ENCODE results near the gene C6orf52.
"Not testable (repeated sequence)": the region's sequence is repeated elsewhere in the genome, so short reads cannot be mapped to it uniquely, and the experiment has no call there.

Gene C6orf52

DNA sequence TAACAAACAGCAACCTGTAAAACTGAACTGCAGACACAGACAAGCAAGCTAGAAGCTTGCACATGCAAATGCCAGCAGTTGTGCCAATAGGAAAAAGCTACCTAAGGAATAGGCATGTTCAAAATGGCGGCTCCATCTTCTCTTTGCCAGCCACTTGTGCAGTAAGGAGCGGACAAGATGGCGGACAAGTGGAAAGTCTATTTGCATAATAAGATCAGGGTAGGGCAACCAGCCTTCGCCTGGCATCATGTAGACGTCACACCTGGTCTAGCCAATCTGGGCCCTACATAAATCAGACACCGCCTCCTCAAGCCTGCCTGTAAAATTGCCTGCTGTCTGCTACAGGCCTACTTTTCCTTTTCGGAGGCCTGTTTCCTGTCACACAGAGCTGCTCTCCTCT is 18.0 kb downstream of the C6orf52 start:
- in situ Hi-C loops (cut with HindIII; ENCODE audit: low sequenced_read_pairs), result loop anchor here (25.0 kb wide), 1 partner anchor 89 kb away; no protein-coding TSS in a partner anchor
- TF ChIP-seq, protein P1, sequence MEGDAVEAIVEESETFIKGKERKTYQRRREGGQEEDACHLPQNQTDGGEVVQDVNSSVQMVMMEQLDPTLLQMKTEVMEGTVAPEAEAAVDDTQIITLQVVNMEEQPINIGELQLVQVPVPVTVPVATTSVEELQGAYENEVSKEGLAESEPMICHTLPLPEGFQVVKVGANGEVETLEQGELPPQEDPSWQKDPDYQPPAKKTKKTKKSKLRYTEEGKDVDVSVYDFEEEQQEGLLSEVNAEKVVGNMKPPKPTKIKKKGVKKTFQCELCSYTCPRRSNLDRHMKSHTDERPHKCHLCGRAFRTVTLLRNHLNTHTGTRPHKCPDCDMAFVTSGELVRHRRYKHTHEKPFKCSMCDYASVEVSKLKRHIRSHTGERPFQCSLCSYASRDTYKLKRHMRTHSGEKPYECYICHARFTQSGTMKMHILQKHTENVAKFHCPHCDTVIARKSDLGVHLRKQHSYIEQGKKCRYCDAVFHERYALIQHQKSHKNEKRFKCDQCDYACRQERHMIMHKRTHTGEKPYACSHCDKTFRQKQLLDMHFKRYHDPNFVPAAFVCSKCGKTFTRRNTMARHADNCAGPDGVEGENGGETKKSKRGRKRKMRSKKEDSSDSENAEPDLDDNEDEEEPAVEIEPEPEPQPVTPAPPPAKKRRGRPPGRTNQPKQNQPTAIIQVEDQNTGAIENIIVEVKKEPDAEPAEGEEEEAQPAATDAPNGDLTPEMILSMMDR (IDR thresholded peaks at IDR 0.05; ENCODE audit: low read depth, low read length, missing control alignments), result no peak
- no peak for DNase-seq (ENCODE audit: low read depth)
- H3K4me3 ChIP-seq (ENCODE audit: low read depth, low read length), result no peak overlapping the region

GRCh38 chr6:10668126-10668917 is 26.1 kb downstream of the C6orf52 start:
- TF ChIP-seq, protein P1 (IDR thresholded peaks at IDR 0.05; ENCODE audit: low read depth, low read length, missing control alignments), result no peak
- no peak overlapping the region for H3K4me3 ChIP-seq (ENCODE audit: low read depth, low read length)
- no peak for DNase-seq (ENCODE audit: low read depth)
- in situ Hi-C loops (cut with HindIII; ENCODE audit: low sequenced_read_pairs), result no loop called here

GRCh38 chr6:10665595-10665994 is 28.8 kb downstream of the C6orf52 start:
- H3K4me3 ChIP-seq (ENCODE audit: low read depth, low read length); in situ Hi-C loops (cut with HindIII; ENCODE audit: low sequenced_read_pairs): not testable (repeated sequence)

DNA sequence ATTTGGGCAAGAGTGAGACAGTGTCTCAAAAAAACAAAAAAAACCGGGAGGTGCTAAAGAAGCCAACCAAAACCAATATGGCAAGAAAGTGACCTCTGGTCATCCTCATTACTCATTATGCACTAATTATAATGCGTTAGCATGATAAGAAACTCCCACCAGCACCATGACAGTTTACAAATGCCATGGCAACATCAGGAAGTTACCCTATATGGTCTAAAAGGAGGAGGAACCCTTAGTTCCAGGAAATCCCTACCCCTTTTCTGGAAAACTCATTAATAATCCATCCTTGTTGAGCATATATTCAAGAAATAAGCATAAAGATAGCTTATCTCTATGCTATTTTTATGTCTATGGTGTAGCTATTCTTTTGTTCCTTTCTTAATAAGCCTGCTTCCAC is 31.7 kb downstream of the C6orf52 start:
- in situ Hi-C loops (cut with HindIII; ENCODE audit: low sequenced_read_pairs), result no loop called here
- H3K4me3 ChIP-seq (ENCODE audit: low read depth, low read length), result no peak overlapping the region
- TF ChIP-seq, protein P1 (IDR thresholded peaks at IDR 0.05; ENCODE audit: low read depth, low read length, missing control alignments), result no peak
- DNase-seq (ENCODE audit: low read depth), result no peak

More at GRCh38 chr6:10665595-10665994, 28.8 kb downstream of the C6orf52 start:
- DNase-seq (ENCODE audit: low read depth), result not testable (repeated sequence)

DNA sequence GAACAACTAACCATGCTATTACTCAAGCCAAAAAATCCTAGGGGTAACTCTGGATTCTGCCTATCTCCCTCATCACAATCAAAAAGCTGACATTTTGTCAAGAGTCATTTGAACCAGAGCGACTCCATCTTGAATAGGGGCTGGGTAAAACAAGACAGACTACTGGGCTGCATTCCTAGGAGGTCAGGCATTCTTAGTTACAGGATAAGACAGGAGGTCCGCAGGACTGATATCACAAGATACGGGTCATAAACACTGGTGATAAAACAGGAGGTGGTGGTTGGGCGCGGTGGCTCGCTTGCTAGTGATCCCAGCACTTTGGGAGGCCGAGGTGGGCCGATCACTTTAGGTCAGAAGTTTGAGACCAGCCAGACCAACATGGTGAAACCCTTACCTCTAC is 32.2 kb downstream of the C6orf52 start:
- TF ChIP-seq, protein P1 (IDR thresholded peaks at IDR 0.05; ENCODE audit: low read depth, low read length, missing control alignments), result no peak
- DNase-seq (ENCODE audit: low read depth), result no peak
- in situ Hi-C loops (cut with HindIII; ENCODE audit: low sequenced_read_pairs), result no loop called here
- no peak overlapping the region for H3K4me3 ChIP-seq (ENCODE audit: low read depth, low read length)

DNA sequence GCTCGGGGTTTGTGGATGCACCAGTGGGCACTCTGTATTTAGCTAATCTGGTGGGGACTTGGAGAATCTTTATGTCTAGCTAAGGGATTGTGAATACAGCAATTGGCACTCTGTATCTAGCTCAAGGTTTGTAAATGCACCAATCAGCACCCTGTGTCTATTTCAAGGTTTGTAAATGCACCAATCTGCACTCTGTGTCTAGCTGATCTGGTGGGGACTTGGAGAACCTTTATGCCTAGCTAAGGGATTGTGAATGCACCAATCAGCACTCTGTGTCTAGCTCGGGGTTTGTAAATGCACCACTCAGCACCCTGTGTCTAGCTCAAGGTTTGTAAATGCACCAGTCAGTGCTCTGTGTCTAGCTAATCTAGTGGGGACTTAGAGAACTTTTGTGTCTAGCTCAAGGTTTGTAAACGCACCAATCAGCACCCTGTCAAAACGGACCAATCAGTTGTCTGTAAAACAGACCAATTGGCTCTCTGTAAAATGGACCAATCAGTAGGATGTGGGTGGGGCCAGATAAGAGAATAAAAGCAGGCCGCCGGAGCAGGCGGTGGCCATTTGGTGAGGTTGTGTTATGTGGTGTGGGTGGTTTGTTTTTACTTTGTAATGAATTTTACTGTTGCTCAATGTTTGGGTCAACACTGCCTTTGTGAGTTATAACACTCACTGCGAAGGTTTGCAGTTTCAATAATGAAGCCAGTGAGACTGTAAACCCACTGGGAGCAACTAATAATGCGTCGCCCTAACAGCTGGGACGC is 33.8 kb downstream of the C6orf52 start:
- in situ Hi-C loops (cut with HindIII; ENCODE audit: low sequenced_read_pairs); H3K4me3 ChIP-seq (ENCODE audit: low read depth, low read length); DNase-seq (ENCODE audit: low read depth): not testable (repeated sequence)

DNA sequence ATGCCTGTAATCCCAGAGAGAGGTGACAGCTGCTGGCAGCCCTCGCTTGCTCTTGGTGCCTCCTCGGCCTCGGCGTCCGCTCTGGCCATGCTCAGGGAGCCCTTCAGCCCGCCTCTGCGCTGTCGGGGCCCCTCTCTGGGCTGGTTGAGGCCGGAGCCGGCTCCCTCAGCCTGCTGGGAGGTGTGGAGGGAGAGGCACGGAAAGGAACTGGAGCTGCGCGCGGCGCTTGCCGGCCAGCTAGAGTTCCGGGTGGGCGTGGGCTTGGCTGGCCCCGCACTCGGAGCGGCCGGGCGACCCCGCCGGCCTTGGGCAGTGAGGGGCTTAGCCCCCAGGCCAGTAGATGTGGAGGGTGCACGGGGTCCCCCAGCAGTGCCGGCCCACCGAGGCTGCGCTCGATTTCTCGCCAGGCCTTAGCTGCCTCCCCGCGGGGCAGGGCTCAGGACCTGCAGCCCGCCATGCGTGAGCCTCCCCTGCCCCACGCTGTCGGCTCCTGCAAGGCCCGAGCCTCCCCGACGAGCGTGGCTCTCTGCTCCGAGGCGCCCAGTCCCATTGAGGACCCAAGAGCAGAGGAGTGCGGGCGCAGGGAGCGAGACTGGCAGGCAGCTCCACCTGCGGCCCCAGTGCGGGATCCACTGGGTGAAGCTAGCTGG is 34.6 kb downstream of the C6orf52 start:
- no peak overlapping the region for H3K4me3 ChIP-seq (ENCODE audit: low read depth, low read length)
- no peak for DNase-seq (ENCODE audit: low read depth)
- TF ChIP-seq, protein P1 (IDR thresholded peaks at IDR 0.05; ENCODE audit: low read depth, low read length, missing control alignments), result no peak
- in situ Hi-C loops (cut with HindIII; ENCODE audit: low sequenced_read_pairs), result no loop called here

All from astrocyte of the cerebellum (primary cell).